Activated T-cell treated with anti-CD3 and anti-CD28 coated beads, Interleukin-2, amount 50 U/mL, for 24 hours (primary cell): Measurements from ENCODE around the gene FAM240A.
"Not testable (repeated sequence)": the region's sequence is repeated elsewhere in the genome, so short reads cannot be mapped to it uniquely, and the experiment has no call there.

ENCODE experiments used
- DNase-seq: peaks from one replicate; pipeline ENCODE4 v3.0.0-alpha.2; 2020
- H3K27ac Mint-ChIP-seq: 2 replicates; pipeline ENCODE4 v1.8.0; 2020; ENCODE audit warnings: mild to moderate bottlenecking, mixed read lengths
- H3K27me3 Mint-ChIP-seq: 2 replicates; pipeline ENCODE4 v1.8.0; 2020; ENCODE audit warnings: mixed read lengths
- H3K36me3 Mint-ChIP-seq: 2 replicates; pipeline ENCODE4 v1.8.0; 2020; ENCODE audit warnings: low read depth, mixed read lengths
- H3K4me1 Mint-ChIP-seq: 2 replicates; pipeline ENCODE4 v1.8.0; 2020; ENCODE audit warnings: low read depth, mixed read lengths
- H3K4me3 Mint-ChIP-seq: 2 replicates; pipeline ENCODE4 v1.8.0; 2020; ENCODE audit warnings: mild to moderate bottlenecking, moderate library complexity, mixed read lengths
- H3K9me3 Mint-ChIP-seq: 2 replicates; pipeline ENCODE4 v1.8.0; 2020; ENCODE audit warnings: mixed read lengths

FAM240A gene

DNA sequence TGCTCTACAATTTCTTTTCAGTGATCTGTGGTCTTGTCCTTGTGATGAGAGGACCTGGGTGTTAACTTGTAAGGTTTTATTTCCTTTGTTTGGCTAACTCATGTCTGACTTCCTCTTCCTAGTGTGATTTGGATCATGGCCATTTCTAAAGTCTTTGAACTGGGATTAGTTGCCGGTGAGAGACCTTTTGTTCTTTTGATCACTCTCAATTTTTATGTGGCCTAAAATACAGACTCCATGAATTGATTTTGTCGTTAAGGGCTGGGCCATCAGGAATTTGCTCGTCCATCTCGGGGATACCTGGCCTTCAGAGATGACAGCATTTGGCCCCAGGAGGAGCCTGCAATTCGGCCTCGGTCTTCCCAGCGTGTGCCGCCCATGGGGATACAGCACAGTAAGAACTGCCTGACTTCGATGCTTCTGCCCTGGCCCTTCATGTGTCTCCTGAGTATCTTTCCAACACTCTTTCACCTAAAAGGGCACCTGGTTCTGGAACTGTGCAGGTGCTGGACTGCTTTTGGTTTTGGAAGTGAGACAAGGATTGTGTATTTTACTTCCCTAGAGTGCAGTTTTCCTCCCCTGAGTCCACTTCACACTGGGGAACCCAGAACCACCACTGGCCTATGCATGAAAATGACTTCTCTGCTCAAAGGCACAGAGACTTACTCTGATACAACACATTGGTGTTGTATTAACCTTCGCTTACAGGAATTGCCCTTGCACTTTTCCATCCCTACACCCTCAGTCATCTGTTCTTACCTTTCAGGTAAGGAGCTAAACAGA, 33.2 kb upstream of the FAM240A start:
- H3K27ac Mint-ChIP-seq = no peak overlapping the region
- no peaks in the 10 kb centered on the region for H3K9me3 Mint-ChIP-seq
- no peaks in the 10 kb centered on the region for H3K36me3 Mint-ChIP-seq
- H3K4me1 Mint-ChIP-seq = peaks cover 5% of the 10 kb centered on the region
- no peak for DNase-seq
- no peak overlapping the region for H3K4me3 Mint-ChIP-seq
- no peaks in the 10 kb centered on the region for H3K27me3 Mint-ChIP-seq

- no peaks in the 10 kb centered on the region for H3K9me3 Mint-ChIP-seq
- no peak overlapping the region for H3K27ac Mint-ChIP-seq
- H3K4me3 Mint-ChIP-seq = no peak overlapping the region
- H3K36me3 Mint-ChIP-seq = no peaks in the 10 kb centered on the region
- H3K4me1 Mint-ChIP-seq = peaks cover 5% of the 10 kb centered on the region
- H3K27me3 Mint-ChIP-seq = no peaks in the 10 kb centered on the region
- DNase-seq = no peak
Measured at GRCh38 chr3:46579756-46580286, 32.5 kb upstream of the FAM240A start.

GRCh38 chr3:46580675-46581074, 31.6 kb upstream of the FAM240A start:
- Mint-ChIP-seq H3K27me3 (no peaks in the 10 kb centered on the region), H3K36me3 (no peaks in the 10 kb centered on the region), H3K4me1 (peaks cover 5% of the 10 kb centered on the region), H3K27ac (no peak overlapping the region), H3K4me3 (no peak overlapping the region), H3K9me3 (no peaks in the 10 kb centered on the region)
- no peak for DNase-seq

- no peaks in the 10 kb centered on the region for H3K27me3 Mint-ChIP-seq
- no peaks in the 10 kb centered on the region for H3K36me3 Mint-ChIP-seq
- H3K27ac Mint-ChIP-seq = no peak overlapping the region
- no peak for DNase-seq
- peaks cover 5% of the 10 kb centered on the region for H3K4me1 Mint-ChIP-seq
- H3K4me3 Mint-ChIP-seq = no peak overlapping the region
- H3K9me3 Mint-ChIP-seq = no peaks in the 10 kb centered on the region
Measured at GRCh38 chr3:46584598-46585467, 27.5 kb upstream of the FAM240A start.

DNA sequence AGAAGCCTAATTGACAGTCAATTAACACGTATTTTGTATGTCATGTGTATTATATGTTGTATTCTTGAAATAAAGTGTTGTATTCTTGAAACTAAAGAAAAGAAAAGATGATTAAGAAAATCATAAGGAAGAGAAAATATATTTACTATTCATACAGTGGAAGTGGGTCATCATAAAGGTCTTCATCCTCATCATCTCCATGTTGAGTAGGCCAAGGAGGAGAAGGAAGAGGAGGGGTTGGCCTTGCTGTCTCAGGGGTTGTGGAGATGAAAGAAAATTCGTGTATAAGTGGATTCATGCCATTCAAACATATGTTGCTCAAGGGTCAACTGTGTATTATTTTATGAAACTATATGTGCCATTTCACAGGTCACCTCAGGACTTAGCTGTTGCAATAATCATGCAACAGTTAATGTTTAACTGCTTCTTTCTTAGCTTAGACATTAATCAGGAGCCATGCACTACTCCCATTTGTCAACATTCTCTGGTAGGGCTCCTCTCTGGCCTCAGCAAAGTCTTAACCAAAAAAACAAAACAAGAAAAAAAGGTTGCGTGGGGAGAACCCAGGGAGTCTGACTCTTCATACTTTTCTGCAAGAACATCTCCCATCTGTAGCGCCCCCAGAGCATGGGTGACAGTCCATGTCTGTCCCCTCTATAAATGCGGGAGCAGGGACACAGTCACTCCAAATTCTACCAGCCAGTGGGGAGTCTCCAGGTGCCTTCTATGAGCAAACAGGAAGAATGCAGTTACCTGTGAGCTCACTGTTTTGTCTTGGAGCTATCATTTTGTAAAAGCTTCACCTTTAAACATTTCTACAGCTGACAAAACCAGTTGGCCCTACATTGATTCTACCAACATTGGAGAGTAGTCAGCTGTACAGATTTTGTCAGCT, 26.3 kb upstream of the FAM240A start:
- DNase-seq = no peak
- H3K4me3 Mint-ChIP-seq = no peak overlapping the region
- H3K27ac Mint-ChIP-seq = no peak overlapping the region
- no peaks in the 10 kb centered on the region for H3K36me3 Mint-ChIP-seq
- H3K4me1 Mint-ChIP-seq = peaks cover 5% of the 10 kb centered on the region
- H3K27me3 Mint-ChIP-seq = no peaks in the 10 kb centered on the region
- H3K9me3 Mint-ChIP-seq = no peaks in the 10 kb centered on the region

DNA sequence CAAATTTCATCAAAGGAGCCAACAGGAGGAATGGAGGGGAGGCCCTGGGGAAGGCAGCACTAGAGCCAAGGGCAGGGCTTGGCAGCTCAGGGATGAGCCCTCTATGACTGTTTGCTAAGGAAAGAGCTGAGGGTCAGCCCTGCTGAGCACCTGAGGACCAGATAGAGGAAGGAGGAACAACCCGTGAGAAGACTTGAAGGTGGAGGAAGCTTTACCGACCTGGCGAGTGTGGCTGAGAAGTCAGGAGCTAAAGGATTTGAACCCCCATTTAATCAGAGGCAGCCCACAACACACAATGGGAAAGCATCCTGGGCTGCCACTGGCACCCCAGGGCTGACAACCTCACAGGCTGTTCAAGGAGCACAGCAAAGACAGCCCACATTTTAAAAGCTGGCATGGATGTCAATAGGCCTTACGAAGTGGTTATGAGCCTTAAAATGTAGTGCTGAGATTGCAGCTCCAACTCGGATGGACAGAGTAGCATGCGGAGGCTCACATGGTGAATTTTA, 25.5 kb upstream of the FAM240A start:
- no peak overlapping the region for H3K27ac Mint-ChIP-seq
- no peaks in the 10 kb centered on the region for H3K27me3 Mint-ChIP-seq
- no peak for DNase-seq

DNA sequence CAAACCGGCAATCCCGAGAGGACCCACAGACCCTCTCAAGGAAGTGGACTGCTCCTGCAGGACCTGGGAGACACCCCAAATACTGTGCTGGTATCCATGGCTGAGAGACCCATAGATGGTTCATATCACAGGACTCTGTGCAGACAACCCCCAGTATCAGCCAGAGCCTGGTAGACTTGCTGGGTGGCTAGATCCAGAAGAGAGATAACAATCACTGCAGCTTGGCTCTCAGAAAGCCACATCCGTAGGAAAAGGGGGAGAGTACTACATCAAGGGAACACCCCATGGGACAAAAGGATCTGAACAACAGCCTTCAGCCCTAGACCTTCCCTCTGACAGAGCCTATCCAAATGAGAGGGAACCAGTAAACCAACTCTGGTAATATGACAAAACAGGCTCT, 25.1 kb upstream of the FAM240A start:
- H3K4me1 Mint-ChIP-seq, H3K27ac Mint-ChIP-seq, H3K36me3 Mint-ChIP-seq, H3K27me3 Mint-ChIP-seq, H3K4me3 Mint-ChIP-seq, DNase-seq, H3K9me3 Mint-ChIP-seq: not testable (repeated sequence)

More for the DNA sequence above, 25.5 kb upstream of the FAM240A start:
- no peaks in the 10 kb centered on the region for H3K9me3 Mint-ChIP-seq
- no peak overlapping the region for H3K4me3 Mint-ChIP-seq
- H3K4me1 Mint-ChIP-seq = peaks cover 5% of the 10 kb centered on the region
- no peaks in the 10 kb centered on the region for H3K36me3 Mint-ChIP-seq

GRCh38 chr3:46593274-46593862, 19.0 kb upstream of the FAM240A start:
- no peaks in the 10 kb centered on the region for H3K36me3 Mint-ChIP-seq
- no peaks in the 10 kb centered on the region for H3K27me3 Mint-ChIP-seq
- H3K4me3 Mint-ChIP-seq = no peak overlapping the region
- no peak for DNase-seq
- no peaks in the 10 kb centered on the region for H3K9me3 Mint-ChIP-seq
- H3K27ac Mint-ChIP-seq = no peak overlapping the region
- H3K4me1 Mint-ChIP-seq = no peaks in the 10 kb centered on the region

- H3K27ac Mint-ChIP-seq = no peak overlapping the region
- no peaks in the 10 kb centered on the region for H3K9me3 Mint-ChIP-seq
- no peak overlapping the region for H3K4me3 Mint-ChIP-seq
- no peak for DNase-seq
- no peaks in the 10 kb centered on the region for H3K36me3 Mint-ChIP-seq
- no peaks in the 10 kb centered on the region for H3K4me1 Mint-ChIP-seq
- no peaks in the 10 kb centered on the region for H3K27me3 Mint-ChIP-seq
Measured at GRCh38 chr3:46593979-46594378, 18.3 kb upstream of the FAM240A start.

GRCh38 chr3:46594723-46595122, 17.6 kb upstream of the FAM240A start:
- H3K9me3 Mint-ChIP-seq = no peaks in the 10 kb centered on the region
- H3K4me1 Mint-ChIP-seq = no peaks in the 10 kb centered on the region
- H3K27me3 Mint-ChIP-seq = no peaks in the 10 kb centered on the region
- no peak overlapping the region for H3K4me3 Mint-ChIP-seq
- no peaks in the 10 kb centered on the region for H3K36me3 Mint-ChIP-seq
- H3K27ac Mint-ChIP-seq = no peak overlapping the region
- no peak for DNase-seq

- H3K27me3 Mint-ChIP-seq = no peaks in the 10 kb centered on the region
- no peak overlapping the region for H3K27ac Mint-ChIP-seq
- no peaks in the 10 kb centered on the region for H3K9me3 Mint-ChIP-seq
- DNase-seq = no peak
- H3K4me1 Mint-ChIP-seq = no peaks in the 10 kb centered on the region
- no peak overlapping the region for H3K4me3 Mint-ChIP-seq
- H3K36me3 Mint-ChIP-seq = no peaks in the 10 kb centered on the region
Measured at GRCh38 chr3:46595819-46596314, 16.5 kb upstream of the FAM240A start.

GRCh38 chr3:46599590-46599989, 12.7 kb upstream of the FAM240A start:
- Mint-ChIP-seq H3K27ac (no peak overlapping the region), H3K4me1 (no peaks in the 10 kb centered on the region), H3K36me3 (no peaks in the 10 kb centered on the region), H3K4me3 (no peak overlapping the region), H3K27me3 (no peaks in the 10 kb centered on the region), H3K9me3 (no peaks in the 10 kb centered on the region)
- DNase-seq = no peak

GRCh38 chr3:46603446-46604046, 8.8 kb upstream of the FAM240A start:
- H3K4me1 Mint-ChIP-seq = no peaks in the 10 kb centered on the region
- no peaks in the 10 kb centered on the region for H3K36me3 Mint-ChIP-seq
- H3K4me3 Mint-ChIP-seq = no peak overlapping the region
- H3K9me3 Mint-ChIP-seq = no peaks in the 10 kb centered on the region
- H3K27ac Mint-ChIP-seq = no peak overlapping the region
- no peak for DNase-seq
- no peaks in the 10 kb centered on the region for H3K27me3 Mint-ChIP-seq
